PC-9 (cell line): ENCODE results near the gene IMMP2L. TPM values are rescaled to one million over a fixed set of nuclear protein-coding genes. Genes with fewer than 3 reads are reported as not detected.

Experiments used
- BruUV-seq: library from RNA; stranded (reverse); fragments of 400-500 nt; replicated peaks from 2 replicates; lab custom pipeline; 2021; lab: Mats Ljungman, UMichigan
- CTCF ChIA-PET: fragments of 300-600 bp; sonication (Branson Sonifier 250); formaldehyde crosslinking; loops from one replicate; lab custom pipeline; 2022; ENCODE audit warnings: antibody characterized with exemption; lab: Charles Lee
- POLR2A ChIA-PET: fragments of 300-600 bp; sonication (Branson Sonifier 250); formaldehyde crosslinking; loops from one replicate; lab custom pipeline; 2022; ENCODE audit warnings: antibody characterized with exemption; ENCODE audit not compliant: unreplicated experiment; lab: Charles Lee
- DNase-seq, 2 experiments: peaks; one replicate each; pipeline versions ENCODE4 v3.0.0 to v3.0.0-alpha.2; 2015 to 2022; ENCODE audit warnings: mixed read lengths in 1 of 2
- H2AFZ ChIP-seq: fragments of 200-600 bp; sonication (generic); 2 replicates; pipeline ENCODE4 v1.8.1; 2017; ENCODE audit warnings: antibody characterized with exemption
- H3F3A ChIP-seq: fragments of 200-600 bp; sonication (generic); 2 replicates; pipeline ENCODE4 v1.8.1; 2017; ENCODE audit warnings: antibody characterized with exemption, mild to moderate bottlenecking, low read depth; ENCODE audit not compliant: insufficient read depth
- H3K27ac ChIP-seq: fragments of 200-600 bp; sonication (generic); 2 replicates; pipeline ENCODE4 v1.6.1; 2016; ENCODE audit warnings: mixed run types
- H3K27me3 ChIP-seq: fragments of 200-600 bp; sonication (generic); 2 replicates; pipeline ENCODE4 v1.6.1; 2016; ENCODE audit warnings: low read depth, mixed run types; ENCODE audit not compliant: insufficient read depth
- H3K36me3 ChIP-seq: fragments of 200-600 bp; sonication (generic); 2 replicates; pipeline ENCODE4 v1.6.1; 2016; ENCODE audit warnings: low read depth, mixed run types
- H3K4me1 ChIP-seq: fragments of 200-600 bp; sonication (generic); replicated peaks from 2 replicates; pipeline ENCODE4 v1.6.1; 2016; ENCODE audit warnings: mixed run types; ENCODE audit not compliant: insufficient read depth
- H3K4me2 ChIP-seq: fragments of 200-600 bp; sonication (generic); 2 replicates; pipeline ENCODE4 v1.6.1; 2017; ENCODE audit warnings: mixed run types
- H3K4me3 ChIP-seq: fragments of 200-600 bp; sonication (generic); 2 replicates; pipeline ENCODE4 v1.6.1; 2016; ENCODE audit warnings: mixed run types
- H3K79me2 ChIP-seq: fragments of 200-600 bp; sonication (generic); 2 replicates; pipeline ENCODE4 v1.6.1; 2017; ENCODE audit warnings: low read depth, mixed run types
- H3K9me2 ChIP-seq: fragments of 200-600 bp; sonication (generic); 2 replicates; pipeline ENCODE4 v1.8.1; 2017; ENCODE audit warnings: mild to moderate bottlenecking; ENCODE audit not compliant: insufficient read depth
- H3K9me3 ChIP-seq: fragments of 200-600 bp; sonication (generic); 2 replicates; pipeline ENCODE4 v1.8.1; 2016; ENCODE audit warnings: low read depth; ENCODE audit not compliant: insufficient read depth
- H4K20me1 ChIP-seq: fragments of 200-600 bp; sonication (generic); 2 replicates; pipeline ENCODE4 v1.8.1; 2017; ENCODE audit not compliant: insufficient read depth
- EZH2 ChIP-seq: fragments of 200-600 bp; sonication (generic); IDR thresholded peaks from 2 replicates; pipeline ENCODE4 v1.8.0; 2017; ENCODE audit warnings: antibody characterized with exemption, low read depth
- intact Hi-C: fragments of 100-400 bp; cut with micrococcal nuclease; formaldehyde crosslinking; loops from one replicate; pipeline ENCODE4 v1.10.0; 2022; ENCODE audit not compliant: unreplicated experiment
- total RNA-seq: library from RNA; stranded (reverse); gene quantifications from 2 replicates; pipeline ENCODE4 v1.2.3, GENCODE V29; 2021
- TF ChIP-seq, protein P1 (sequence below): fragments of 200-600 bp; sonication (generic); conservative IDR thresholded peaks from 2 replicates; pipeline ENCODE4 v1.6.1; 2017; ENCODE audit warnings: mixed run types, antibody characterized with exemption, mild to moderate bottlenecking, moderate library complexity

Gene IMMP2L
- total RNA-seq, 1 experiment from 2014 or later = 40.5 TPM

DNA sequence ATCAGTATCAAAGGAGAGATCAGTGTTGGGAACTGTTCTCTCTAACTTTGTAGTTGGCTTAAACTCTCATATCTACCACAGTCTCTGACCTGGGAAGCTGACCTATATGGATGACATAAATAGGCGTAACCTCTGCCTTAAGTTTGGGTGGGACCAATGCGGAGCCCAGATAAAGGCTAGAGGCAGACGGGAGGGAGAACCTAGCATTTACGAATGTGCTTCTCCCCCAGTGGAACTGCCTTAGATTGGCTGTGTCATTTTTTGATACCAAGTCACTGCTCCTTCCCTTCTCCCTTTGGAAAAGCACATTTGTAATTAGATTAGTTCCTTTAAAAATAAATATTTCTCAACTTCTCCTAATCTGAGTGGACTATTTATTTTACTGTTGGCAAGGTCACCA, 495.0 kb downstream of the IMMP2L start:
- ChIA-PET CTCF (no interaction called here), POLR2A (no interaction called here)
- H3K9me2 ChIP-seq = no peaks in the 10 kb centered on the region
- no peaks in the 10 kb centered on the region for H3K79me2 ChIP-seq
- H3K9me3 ChIP-seq = no peaks in the 10 kb centered on the region
- intact Hi-C loops = no loop called here
- no peak for TF ChIP-seq EZH2
- TF ChIP-seq, protein P1, sequence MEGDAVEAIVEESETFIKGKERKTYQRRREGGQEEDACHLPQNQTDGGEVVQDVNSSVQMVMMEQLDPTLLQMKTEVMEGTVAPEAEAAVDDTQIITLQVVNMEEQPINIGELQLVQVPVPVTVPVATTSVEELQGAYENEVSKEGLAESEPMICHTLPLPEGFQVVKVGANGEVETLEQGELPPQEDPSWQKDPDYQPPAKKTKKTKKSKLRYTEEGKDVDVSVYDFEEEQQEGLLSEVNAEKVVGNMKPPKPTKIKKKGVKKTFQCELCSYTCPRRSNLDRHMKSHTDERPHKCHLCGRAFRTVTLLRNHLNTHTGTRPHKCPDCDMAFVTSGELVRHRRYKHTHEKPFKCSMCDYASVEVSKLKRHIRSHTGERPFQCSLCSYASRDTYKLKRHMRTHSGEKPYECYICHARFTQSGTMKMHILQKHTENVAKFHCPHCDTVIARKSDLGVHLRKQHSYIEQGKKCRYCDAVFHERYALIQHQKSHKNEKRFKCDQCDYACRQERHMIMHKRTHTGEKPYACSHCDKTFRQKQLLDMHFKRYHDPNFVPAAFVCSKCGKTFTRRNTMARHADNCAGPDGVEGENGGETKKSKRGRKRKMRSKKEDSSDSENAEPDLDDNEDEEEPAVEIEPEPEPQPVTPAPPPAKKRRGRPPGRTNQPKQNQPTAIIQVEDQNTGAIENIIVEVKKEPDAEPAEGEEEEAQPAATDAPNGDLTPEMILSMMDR = no peak
- BruUV-seq = no TSS peak
- H3K4me2 ChIP-seq = no peak overlapping the region
- no peak for DNase-seq
- no peak overlapping the region for H3K27ac ChIP-seq
- H3F3A ChIP-seq = no peaks in the 10 kb centered on the region; the same call in 1 of the 2 replicates
- H3K36me3 ChIP-seq = no peaks in the 10 kb centered on the region
- H3K4me1 ChIP-seq = no peaks in the 10 kb centered on the region
- H3K27me3 ChIP-seq = no peaks in the 10 kb centered on the region
- H3K4me3 ChIP-seq = no peak overlapping the region
- H4K20me1 ChIP-seq = no peaks in the 10 kb centered on the region
- no peak overlapping the region for H2AFZ ChIP-seq

DNA sequence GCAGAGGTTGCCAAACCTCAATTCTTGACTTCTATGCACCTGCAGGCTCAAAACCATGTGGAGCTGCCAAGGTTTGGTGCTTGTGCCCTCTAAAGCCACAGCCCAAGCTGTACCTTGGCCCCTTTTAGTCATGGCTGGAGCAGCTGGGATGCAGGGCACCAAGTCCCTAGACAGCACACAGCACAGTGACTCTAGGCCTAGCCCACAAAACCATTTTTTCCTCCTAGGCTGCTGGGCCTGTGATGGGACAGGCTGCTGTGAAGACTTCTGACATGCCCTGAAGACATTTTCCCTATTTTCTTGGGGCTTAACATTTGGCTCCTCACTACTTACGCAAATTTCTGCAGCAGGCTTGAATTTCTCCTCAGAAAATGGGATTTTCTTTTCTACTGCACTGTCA, 499.1 kb downstream of the IMMP2L start:
- ChIA-PET CTCF (no interaction called here), POLR2A (no interaction called here)
- Histone ChIP-seq H3K9me2 (peaks cover 4% of the 10 kb centered on the region; the same call in 1 of the 2 replicates), H3K9me3 (no peaks in the 10 kb centered on the region), H2AFZ (no peak overlapping the region), H3K36me3 (no peaks in the 10 kb centered on the region), H3F3A (no peaks in the 10 kb centered on the region), H3K4me2 (no peak overlapping the region), H3K79me2 (no peaks in the 10 kb centered on the region), H3K4me1 (no peaks in the 10 kb centered on the region), H3K4me3 (no peak overlapping the region), H3K27ac (no peak overlapping the region), H3K27me3 (no peaks in the 10 kb centered on the region), H4K20me1 (no peaks in the 10 kb centered on the region)
- BruUV-seq = no TSS peak
- intact Hi-C loops = no loop called here
- no peak for TF ChIP-seq EZH2
- TF ChIP-seq, protein P1 = no peak
- DNase-seq = no peak

DNA sequence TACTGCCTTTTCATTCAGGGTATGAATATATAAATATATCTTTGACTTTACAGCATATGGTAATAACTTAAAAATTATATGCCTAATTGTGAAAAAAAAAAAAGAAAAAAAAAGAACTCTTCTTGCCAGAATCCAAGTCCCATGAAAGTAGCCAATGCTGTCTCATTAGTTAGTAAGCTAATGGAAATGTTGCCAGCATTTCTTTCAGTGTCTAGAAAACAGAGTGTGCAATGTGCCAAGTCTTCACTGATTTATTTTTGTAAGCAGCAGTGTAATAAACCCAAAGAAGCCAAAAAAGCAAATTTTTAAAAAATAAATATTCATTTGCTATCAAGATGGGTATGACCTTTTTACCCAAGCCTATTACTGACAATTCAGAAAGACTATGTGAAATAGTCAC, 502.5 kb downstream of the IMMP2L start:
- Histone ChIP-seq H2AFZ (no peak overlapping the region), H3K79me2 (no peaks in the 10 kb centered on the region), H3K4me3 (no peak overlapping the region), H3K27me3 (no peaks in the 10 kb centered on the region), H3K9me3 (no peaks in the 10 kb centered on the region), H3F3A (no peaks in the 10 kb centered on the region), H3K36me3 (no peaks in the 10 kb centered on the region), H3K27ac (no peak overlapping the region), H3K4me1 (no peaks in the 10 kb centered on the region), H4K20me1 (no peaks in the 10 kb centered on the region), H3K4me2 (no peak overlapping the region), H3K9me2 (peaks cover 4% of the 10 kb centered on the region; the same call in 1 of the 2 replicates)
- no peak for TF ChIP-seq EZH2
- TF ChIP-seq, protein P1 = no peak
- ChIA-PET POLR2A (no interaction called here), CTCF (interaction anchor here (0.9 kb wide), 1 partner anchor 45 kb away, joined by 5 read pairs; no protein-coding TSS in a partner anchor)
- no TSS peak for BruUV-seq
- no peak for DNase-seq
- intact Hi-C loops = no loop called here
